GM23248 (cell line): Measurements from ENCODE around the gene SS18L1.

Experiments
- EZH2 ChIP-seq: fragments of 200-600 bp; sonication (generic); IDR thresholded peaks from 2 replicates; pipeline ENCODE4 v1.6.1; 2018; ENCODE audit warnings: antibody characterized with exemption, mild to moderate bottlenecking; ENCODE audit not compliant: insufficient read depth, poor library complexity, severe bottlenecking
- EZH2phosphoT487 ChIP-seq: fragments of 200-600 bp; sonication (generic); IDR thresholded peaks from 2 replicates; pipeline ENCODE4 v1.6.1; 2018; ENCODE audit warnings: antibody characterized with exemption, moderate library complexity, mild to moderate bottlenecking, low read depth; ENCODE audit not compliant: insufficient read depth

GRCh38 chr20:62160876-62161275, 17.3 kb downstream of the SS18L1 start:
- TF ChIP-seq EZH2phosphoT487: no peak
- no peak for TF ChIP-seq EZH2
